GM19328 (cell line): ENCODE data around the gene PDE4B.
"Not testable (repeated sequence)": the region's sequence is repeated elsewhere in the genome, so short reads cannot be mapped to it uniquely, and the experiment has no call there.

ENCODE experiments used
- ATAC-seq: cut with Tn5 transposase; IDR thresholded peaks from one replicate; pipeline ENCODE4 v1.9.1; 2021; ENCODE audit warnings: mild to moderate bottlenecking, moderate library complexity; ENCODE audit not compliant: unreplicated experiment

Gene PDE4B

GRCh38 chr1:65949230-65949626 lies 156.5 kb downstream of the PDE4B start:
- ATAC-seq = no peak

- no peak for ATAC-seq
These were observed 157.2 kb downstream of the PDE4B start for GRCh38 chr1:65949933-65950332.

GRCh38 chr1:65952696-65953095 lies 160.0 kb downstream of the PDE4B start:
- no peak for ATAC-seq

- no peak for ATAC-seq
These were observed 160.5 kb downstream of the PDE4B start for GRCh38 chr1:65953170-65953569.

GRCh38 chr1:65955071-65955470 lies 162.4 kb downstream of the PDE4B start:
- no peak for ATAC-seq

GRCh38 chr1:65955503-65955902 lies 162.8 kb downstream of the PDE4B start:
- no peak for ATAC-seq

- ATAC-seq = no peak
These were observed 166.1 kb downstream of the PDE4B start for GRCh38 chr1:65958561-65959350.

- no peak for ATAC-seq
These were observed 167.3 kb downstream of the PDE4B start for GRCh38 chr1:65959896-65960567.

- ATAC-seq = no peak
These were observed 170.6 kb downstream of the PDE4B start for GRCh38 chr1:65963156-65963888.

GRCh38 chr1:65964123-65964522 lies 171.4 kb downstream of the PDE4B start:
- no peak for ATAC-seq

- ATAC-seq = no peak
These were observed 172.7 kb downstream of the PDE4B start for GRCh38 chr1:65965112-65965996.

GRCh38 chr1:65967492-65967891 lies 174.8 kb downstream of the PDE4B start:
- ATAC-seq = not testable (repeated sequence)

- no peak for ATAC-seq
These were observed 178.9 kb downstream of the PDE4B start for GRCh38 chr1:65971547-65971946.

GRCh38 chr1:65975708-65976107 lies 183.0 kb downstream of the PDE4B start:
- no peak for ATAC-seq

GRCh38 chr1:65979136-65980044 lies 186.7 kb downstream of the PDE4B start:
- no peak for ATAC-seq

- no peak for ATAC-seq
These were observed 187.5 kb downstream of the PDE4B start for GRCh38 chr1:65980237-65980636.

GRCh38 chr1:65983500-65983899 lies 190.8 kb downstream of the PDE4B start:
- no peak for ATAC-seq

GRCh38 chr1:65985393-65986066 lies 192.8 kb downstream of the PDE4B start:
- ATAC-seq = no peak

GRCh38 chr1:65986146-65986545 lies 193.5 kb downstream of the PDE4B start:
- no peak for ATAC-seq
